Epithelial cell of proximal tubule (primary cell): ENCODE results near the gene PLN. TPM values are rescaled to one million over a fixed set of nuclear protein-coding genes. Genes with fewer than 3 reads are reported as not detected.

Source experiments
- DNase-seq: peaks from one replicate; pipeline ENCODE4 v3.0.0-alpha.2; 2011; ENCODE audit warnings: low read depth
- H3K4me3 ChIP-seq: 2 replicates; pipeline ENCODE4 v1.5.1; 2011; ENCODE audit warnings: low read depth, mild to moderate bottlenecking, low read length
- CTCF ChIP-seq: conservative IDR thresholded peaks from 2 replicates; pipeline ENCODE4 v1.5.1; 2012; ENCODE audit warnings: low read depth, mild to moderate bottlenecking, low read length
- total RNA-seq: library from RNA; depleted of rRNA; stranded (reverse); fragments of >200 nt; gene quantifications from 2 replicates; pipeline ENCODE4 v1.2.3, GENCODE V29; 2015

Gene PLN
- total RNA-seq, 1 donor from 2014 or later = not detected

- H3K4me3 ChIP-seq = no peak overlapping the region
- no peak for DNase-seq
- TF ChIP-seq CTCF = no peak
Measured at GRCh38 chr6:118584911-118585310, 36.8 kb downstream of the PLN start.

- no peak overlapping the region for H3K4me3 ChIP-seq
- no peak for DNase-seq
- TF ChIP-seq CTCF = no peak
Measured at GRCh38 chr6:118586746-118587485, 38.8 kb downstream of the PLN start.

GRCh38 chr6:118588626-118589025, 40.5 kb downstream of the PLN start:
- DNase-seq = no peak
- no peak for TF ChIP-seq CTCF
- no peak overlapping the region for H3K4me3 ChIP-seq

- TF ChIP-seq CTCF = no peak
- no peak for DNase-seq
Measured at GRCh38 chr6:118589186-118589585, 41.1 kb downstream of the PLN start.

GRCh38 chr6:118589649-118590365, 41.7 kb downstream of the PLN start:
- TF ChIP-seq CTCF = no peak
- DNase-seq = no peak

More at GRCh38 chr6:118589186-118589585, 41.1 kb downstream of the PLN start:
- no peak overlapping the region for H3K4me3 ChIP-seq

GRCh38 chr6:118591897-118592296, 43.8 kb downstream of the PLN start:
- H3K4me3 ChIP-seq = no peak overlapping the region
- no peak for DNase-seq
- no peak for TF ChIP-seq CTCF

More at GRCh38 chr6:118589649-118590365, 41.7 kb downstream of the PLN start:
- H3K4me3 ChIP-seq = no peak overlapping the region
